ENCODE data around the gene MEGF6.

MEGF6 gene

GRCh38 chr1:3462356-3463012 is 148.8 kb downstream of the MEGF6 start:
- peaks cover 31% of the 10 kb centered on the region for H3K4me1 ChIP-seq (ENCODE audit: control insufficient read depth, insufficient read depth, low read length, poor library complexity, severe bottlenecking)
- H3K9me3 ChIP-seq (ENCODE audit: control insufficient read depth, low read length): no peaks in the 10 kb centered on the region
- 94 to 95% methylated on average over 8 to 16 of the region's 16 CpGs for WGBS, 2 experiments (ENCODE audit: insufficient coverage in 2 of 2)
- no peak overlapping the region for H3K27ac ChIP-seq (ENCODE audit: low read depth, low read length, severe bottlenecking)
- H3K36me3 ChIP-seq (ENCODE audit: control insufficient read depth, insufficient read depth, low read length): no peaks in the 10 kb centered on the region
- no peak overlapping the region for H3K4me3 ChIP-seq (ENCODE audit: extremely low read depth, insufficient read depth, low read length, poor library complexity, severe bottlenecking)

DNA sequence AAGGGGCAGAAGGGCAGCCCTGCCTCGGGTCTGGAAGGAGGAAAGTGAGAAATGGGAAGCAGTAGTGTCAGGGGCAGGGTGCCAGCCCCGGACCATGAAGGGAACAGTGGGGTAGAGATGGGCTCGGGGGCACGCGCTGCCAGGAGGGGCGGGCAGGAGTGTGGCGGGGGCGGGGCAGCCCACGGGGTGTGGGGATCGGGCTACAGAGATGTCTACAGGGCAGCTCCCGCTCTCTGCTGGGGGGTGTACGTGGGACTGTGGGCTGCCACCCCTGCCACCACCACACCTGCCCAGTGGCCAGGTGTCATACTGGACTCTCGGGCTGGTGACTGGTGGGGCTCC is 149.4 kb downstream of the MEGF6 start:
- Histone ChIP-seq H3K27ac (ENCODE audit: low read depth, low read length, severe bottlenecking) (no peak overlapping the region), H3K9me3 (ENCODE audit: control insufficient read depth, low read length) (no peaks in the 10 kb centered on the region), H3K36me3 (ENCODE audit: control insufficient read depth, insufficient read depth, low read length) (no peaks in the 10 kb centered on the region), H3K4me3 (ENCODE audit: extremely low read depth, insufficient read depth, low read length, poor library complexity, severe bottlenecking) (no peak overlapping the region), H3K4me1 (ENCODE audit: control insufficient read depth, insufficient read depth, low read length, poor library complexity, severe bottlenecking) (peaks cover 37% of the 10 kb centered on the region)
- WGBS, 2 experiments (ENCODE audit: insufficient coverage in 2 of 2): 90 to 96% methylated on average over 2 to 6 of the region's 13 CpGs

GRCh38 chr1:3461238-3461933 is 149.9 kb downstream of the MEGF6 start:
- H3K4me3 ChIP-seq (ENCODE audit: extremely low read depth, insufficient read depth, low read length, poor library complexity, severe bottlenecking): no peak overlapping the region
- H3K27ac ChIP-seq (ENCODE audit: low read depth, low read length, severe bottlenecking): peak overlapping the region; percentile 54
- H3K4me1 ChIP-seq (ENCODE audit: control insufficient read depth, insufficient read depth, low read length, poor library complexity, severe bottlenecking): peaks cover 37% of the 10 kb centered on the region
- no peaks in the 10 kb centered on the region for H3K36me3 ChIP-seq (ENCODE audit: control insufficient read depth, insufficient read depth, low read length)
- H3K9me3 ChIP-seq (ENCODE audit: control insufficient read depth, low read length): no peaks in the 10 kb centered on the region
- 95 to 97% methylated on average over 30 of the region's 30 CpGs for WGBS, 2 experiments (ENCODE audit: insufficient coverage in 2 of 2)

DNA sequence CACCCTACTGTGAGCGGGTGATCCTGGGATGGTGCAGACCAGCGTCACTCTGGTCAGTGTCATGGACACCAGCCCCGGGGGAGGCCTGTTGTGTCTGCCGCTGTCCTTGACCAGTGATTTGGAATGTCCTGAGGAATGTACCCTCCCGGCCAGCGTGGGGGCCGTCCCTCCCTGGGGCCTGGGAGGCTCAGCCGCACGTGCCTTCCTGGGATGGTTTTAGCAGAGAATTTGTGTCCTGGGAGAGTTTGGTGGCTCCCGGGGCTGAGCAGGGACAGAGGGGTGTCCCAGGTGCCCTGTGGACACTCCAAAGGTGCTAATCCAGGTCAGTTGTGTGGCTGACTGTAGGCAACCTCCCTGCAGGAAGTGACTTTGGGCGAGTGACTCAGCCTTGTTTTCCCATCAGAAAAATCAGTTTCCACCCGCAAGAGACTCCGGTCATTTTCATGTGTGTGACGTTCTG is 150.6 kb downstream of the MEGF6 start:
- Histone ChIP-seq H3K4me3 (ENCODE audit: extremely low read depth, insufficient read depth, low read length, poor library complexity, severe bottlenecking) (no peak overlapping the region), H3K4me1 (ENCODE audit: control insufficient read depth, insufficient read depth, low read length, poor library complexity, severe bottlenecking) (peaks cover 37% of the 10 kb centered on the region), H3K27ac (ENCODE audit: low read depth, low read length, severe bottlenecking) (peak overlapping the region; percentile 54), H3K36me3 (ENCODE audit: control insufficient read depth, insufficient read depth, low read length) (no peaks in the 10 kb centered on the region), H3K9me3 (ENCODE audit: control insufficient read depth, low read length) (no peaks in the 10 kb centered on the region)
- 61 to 72% methylated on average over 10 to 14 of the region's 14 CpGs for WGBS, 2 experiments (ENCODE audit: insufficient coverage in 2 of 2)

- Histone ChIP-seq H3K27ac (ENCODE audit: low read depth, low read length, severe bottlenecking) (peak overlapping the region; percentile 32), H3K9me3 (ENCODE audit: control insufficient read depth, low read length) (no peaks in the 10 kb centered on the region), H3K4me1 (ENCODE audit: control insufficient read depth, insufficient read depth, low read length, poor library complexity, severe bottlenecking) (peaks cover 37% of the 10 kb centered on the region), H3K4me3 (ENCODE audit: extremely low read depth, insufficient read depth, low read length, poor library complexity, severe bottlenecking) (no peak overlapping the region), H3K36me3 (ENCODE audit: control insufficient read depth, insufficient read depth, low read length) (no peaks in the 10 kb centered on the region)
- 88 to 89% methylated on average over 22 to 23 of the region's 23 CpGs for WGBS, 2 experiments (ENCODE audit: insufficient coverage in 2 of 2)
These were observed 151.2 kb downstream of the MEGF6 start for GRCh38 chr1:3459940-3460671.

- H3K27ac ChIP-seq (ENCODE audit: low read depth, low read length, severe bottlenecking): no peak overlapping the region
- no peaks in the 10 kb centered on the region for H3K36me3 ChIP-seq (ENCODE audit: control insufficient read depth, insufficient read depth, low read length)
- no peak overlapping the region for H3K4me3 ChIP-seq (ENCODE audit: extremely low read depth, insufficient read depth, low read length, poor library complexity, severe bottlenecking)
- 91 to 93% methylated on average over 22 to 23 of the region's 24 CpGs for WGBS, 2 experiments (ENCODE audit: insufficient coverage in 2 of 2)
- H3K9me3 ChIP-seq (ENCODE audit: control insufficient read depth, low read length): no peaks in the 10 kb centered on the region
- H3K4me1 ChIP-seq (ENCODE audit: control insufficient read depth, insufficient read depth, low read length, poor library complexity, severe bottlenecking): peaks cover 37% of the 10 kb centered on the region
These were observed 152.0 kb downstream of the MEGF6 start for GRCh38 chr1:3459051-3459908.

- Histone ChIP-seq H3K36me3 (ENCODE audit: control insufficient read depth, insufficient read depth, low read length) (no peaks in the 10 kb centered on the region), H3K4me3 (ENCODE audit: extremely low read depth, insufficient read depth, low read length, poor library complexity, severe bottlenecking) (no peak overlapping the region), H3K27ac (ENCODE audit: low read depth, low read length, severe bottlenecking) (peak overlapping the region; percentile 53), H3K4me1 (ENCODE audit: control insufficient read depth, insufficient read depth, low read length, poor library complexity, severe bottlenecking) (peaks cover 37% of the 10 kb centered on the region), H3K9me3 (ENCODE audit: control insufficient read depth, low read length) (no peaks in the 10 kb centered on the region)
- 80 to 84% methylated on average over 12 to 13 of the region's 18 CpGs for WGBS, 2 experiments (ENCODE audit: insufficient coverage in 2 of 2)
These were observed 153.1 kb downstream of the MEGF6 start for GRCh38 chr1:3457910-3458883.

- H3K36me3 ChIP-seq (ENCODE audit: control insufficient read depth, insufficient read depth, low read length): no peaks in the 10 kb centered on the region
- WGBS, 2 experiments (ENCODE audit: insufficient coverage in 2 of 2): 94 to 95% methylated on average over 24 to 26 of the region's 29 CpGs
- H3K9me3 ChIP-seq (ENCODE audit: control insufficient read depth, low read length): no peaks in the 10 kb centered on the region
- no peak overlapping the region for H3K4me3 ChIP-seq (ENCODE audit: extremely low read depth, insufficient read depth, low read length, poor library complexity, severe bottlenecking)
- H3K4me1 ChIP-seq (ENCODE audit: control insufficient read depth, insufficient read depth, low read length, poor library complexity, severe bottlenecking): peaks cover 37% of the 10 kb centered on the region
- no peak overlapping the region for H3K27ac ChIP-seq (ENCODE audit: low read depth, low read length, severe bottlenecking)
These were observed 154.1 kb downstream of the MEGF6 start for GRCh38 chr1:3456964-3457909.

DNA sequence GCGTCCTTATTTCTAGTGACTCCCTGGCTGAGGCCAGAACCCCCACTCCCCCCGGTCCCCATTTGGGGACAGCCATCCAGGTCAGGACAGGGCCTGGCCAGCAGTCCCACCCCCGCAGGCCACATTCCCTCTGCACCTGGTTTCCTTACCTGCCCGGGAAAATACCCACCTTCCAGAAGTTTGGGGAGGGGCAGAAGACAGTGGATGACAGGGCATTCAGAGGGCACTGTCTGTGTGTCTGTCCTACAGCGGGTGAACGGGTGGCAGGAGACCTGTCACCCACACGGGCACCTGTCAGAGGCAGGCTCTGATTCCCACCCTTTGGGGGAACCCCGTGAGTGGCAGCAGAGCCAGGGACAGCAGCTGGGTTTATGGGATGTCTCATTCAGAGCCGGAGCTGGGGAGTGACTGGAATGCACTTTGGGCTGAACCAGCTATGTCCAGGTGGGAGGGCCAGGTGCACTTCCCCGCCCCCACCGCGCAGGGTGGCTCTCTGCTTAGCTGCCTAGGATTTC is 154.8 kb downstream of the MEGF6 start:
- peaks cover 37% of the 10 kb centered on the region for H3K4me1 ChIP-seq (ENCODE audit: control insufficient read depth, insufficient read depth, low read length, poor library complexity, severe bottlenecking)
- H3K36me3 ChIP-seq (ENCODE audit: control insufficient read depth, insufficient read depth, low read length): no peaks in the 10 kb centered on the region
- H3K9me3 ChIP-seq (ENCODE audit: control insufficient read depth, low read length): no peaks in the 10 kb centered on the region
- no peak overlapping the region for H3K27ac ChIP-seq (ENCODE audit: low read depth, low read length, severe bottlenecking)
- WGBS, 2 experiments (ENCODE audit: insufficient coverage in 2 of 2): 91 to 93% methylated on average over 9 to 11 of the region's 12 CpGs
- no peak overlapping the region for H3K4me3 ChIP-seq (ENCODE audit: extremely low read depth, insufficient read depth, low read length, poor library complexity, severe bottlenecking)
